ENCODE data around the gene YTHDC1.

The YTHDC1 gene

GRCh38 chr4:68368691-68369131 is 18.8 kb upstream of the YTHDC1 start:
- no peak overlapping the region for H3K4me3 ChIP-seq (replicated peaks; ENCODE audit: insufficient read depth, low read length)
- no peak for DNase-seq (ENCODE audit: low read depth in 1 of 2, low spot score in 1 of 2)
- TF ChIP-seq SPI1 (IDR thresholded peaks at IDR 0.05; ENCODE audit: borderline replicate concordance, low read depth) = peak; percentile 56; the same call in 1 of the 2 replicates
- TF ChIP-seq GABPA (IDR thresholded peaks at IDR 0.05; ENCODE audit: low read depth) = no peak
- H3K27ac ChIP-seq (replicated peaks) = no peak overlapping the region; the same call in 1 of the 2 replicates
- no peaks in the 10 kb centered on the region for H3K27me3 ChIP-seq (ENCODE audit: insufficient read depth, poor library complexity, severe bottlenecking)

DNA sequence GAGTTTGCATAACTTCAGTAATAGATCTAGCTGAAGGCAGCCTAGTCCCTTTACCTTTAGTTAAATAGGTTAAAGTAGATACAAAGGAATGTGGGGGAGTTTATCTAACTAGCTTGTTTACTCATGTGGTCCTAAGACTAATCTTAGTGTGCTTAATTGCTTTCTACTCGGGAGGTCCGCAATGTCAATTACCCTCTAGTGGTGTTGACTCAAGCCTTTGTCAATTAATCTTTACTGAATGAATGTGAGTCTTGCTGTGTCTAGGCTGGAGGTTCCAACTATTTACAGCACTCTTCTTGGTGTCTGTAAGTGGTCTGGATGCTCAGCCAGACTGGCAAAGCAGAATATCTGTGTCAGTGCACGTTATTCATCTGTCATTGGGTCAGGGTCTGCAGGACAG is 17.9 kb upstream of the YTHDC1 start:
- H3K27me3 ChIP-seq (ENCODE audit: insufficient read depth, poor library complexity, severe bottlenecking) = no peaks in the 10 kb centered on the region
- TF ChIP-seq SPI1 (IDR thresholded peaks at IDR 0.05; ENCODE audit: borderline replicate concordance, low read depth) (no peak), POLR2AphosphoS5 (IDR thresholded peaks at IDR 0.05; ENCODE audit: low read depth) (no peak), GABPA (IDR thresholded peaks at IDR 0.05; ENCODE audit: low read depth) (no peak)
- TF ChIP-seq, protein P1, sequence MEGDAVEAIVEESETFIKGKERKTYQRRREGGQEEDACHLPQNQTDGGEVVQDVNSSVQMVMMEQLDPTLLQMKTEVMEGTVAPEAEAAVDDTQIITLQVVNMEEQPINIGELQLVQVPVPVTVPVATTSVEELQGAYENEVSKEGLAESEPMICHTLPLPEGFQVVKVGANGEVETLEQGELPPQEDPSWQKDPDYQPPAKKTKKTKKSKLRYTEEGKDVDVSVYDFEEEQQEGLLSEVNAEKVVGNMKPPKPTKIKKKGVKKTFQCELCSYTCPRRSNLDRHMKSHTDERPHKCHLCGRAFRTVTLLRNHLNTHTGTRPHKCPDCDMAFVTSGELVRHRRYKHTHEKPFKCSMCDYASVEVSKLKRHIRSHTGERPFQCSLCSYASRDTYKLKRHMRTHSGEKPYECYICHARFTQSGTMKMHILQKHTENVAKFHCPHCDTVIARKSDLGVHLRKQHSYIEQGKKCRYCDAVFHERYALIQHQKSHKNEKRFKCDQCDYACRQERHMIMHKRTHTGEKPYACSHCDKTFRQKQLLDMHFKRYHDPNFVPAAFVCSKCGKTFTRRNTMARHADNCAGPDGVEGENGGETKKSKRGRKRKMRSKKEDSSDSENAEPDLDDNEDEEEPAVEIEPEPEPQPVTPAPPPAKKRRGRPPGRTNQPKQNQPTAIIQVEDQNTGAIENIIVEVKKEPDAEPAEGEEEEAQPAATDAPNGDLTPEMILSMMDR (IDR thresholded peaks at IDR 0.05; ENCODE audit: insufficient read depth, low read length) = no peak
- TF ChIP-seq, protein P2, sequence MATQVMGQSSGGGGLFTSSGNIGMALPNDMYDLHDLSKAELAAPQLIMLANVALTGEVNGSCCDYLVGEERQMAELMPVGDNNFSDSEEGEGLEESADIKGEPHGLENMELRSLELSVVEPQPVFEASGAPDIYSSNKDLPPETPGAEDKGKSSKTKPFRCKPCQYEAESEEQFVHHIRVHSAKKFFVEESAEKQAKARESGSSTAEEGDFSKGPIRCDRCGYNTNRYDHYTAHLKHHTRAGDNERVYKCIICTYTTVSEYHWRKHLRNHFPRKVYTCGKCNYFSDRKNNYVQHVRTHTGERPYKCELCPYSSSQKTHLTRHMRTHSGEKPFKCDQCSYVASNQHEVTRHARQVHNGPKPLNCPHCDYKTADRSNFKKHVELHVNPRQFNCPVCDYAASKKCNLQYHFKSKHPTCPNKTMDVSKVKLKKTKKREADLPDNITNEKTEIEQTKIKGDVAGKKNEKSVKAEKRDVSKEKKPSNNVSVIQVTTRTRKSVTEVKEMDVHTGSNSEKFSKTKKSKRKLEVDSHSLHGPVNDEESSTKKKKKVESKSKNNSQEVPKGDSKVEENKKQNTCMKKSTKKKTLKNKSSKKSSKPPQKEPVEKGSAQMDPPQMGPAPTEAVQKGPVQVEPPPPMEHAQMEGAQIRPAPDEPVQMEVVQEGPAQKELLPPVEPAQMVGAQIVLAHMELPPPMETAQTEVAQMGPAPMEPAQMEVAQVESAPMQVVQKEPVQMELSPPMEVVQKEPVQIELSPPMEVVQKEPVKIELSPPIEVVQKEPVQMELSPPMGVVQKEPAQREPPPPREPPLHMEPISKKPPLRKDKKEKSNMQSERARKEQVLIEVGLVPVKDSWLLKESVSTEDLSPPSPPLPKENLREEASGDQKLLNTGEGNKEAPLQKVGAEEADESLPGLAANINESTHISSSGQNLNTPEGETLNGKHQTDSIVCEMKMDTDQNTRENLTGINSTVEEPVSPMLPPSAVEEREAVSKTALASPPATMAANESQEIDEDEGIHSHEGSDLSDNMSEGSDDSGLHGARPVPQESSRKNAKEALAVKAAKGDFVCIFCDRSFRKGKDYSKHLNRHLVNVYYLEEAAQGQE (IDR thresholded peaks at IDR 0.05; ENCODE audit: insufficient replicate concordance, low read depth) = no peak
- no peak for DNase-seq (ENCODE audit: low read depth in 1 of 2, low spot score in 1 of 2)
- H3K4me3 ChIP-seq (replicated peaks; ENCODE audit: insufficient read depth, low read length) = no peak overlapping the region
- no peak overlapping the region for H3K27ac ChIP-seq (replicated peaks)

DNA sequence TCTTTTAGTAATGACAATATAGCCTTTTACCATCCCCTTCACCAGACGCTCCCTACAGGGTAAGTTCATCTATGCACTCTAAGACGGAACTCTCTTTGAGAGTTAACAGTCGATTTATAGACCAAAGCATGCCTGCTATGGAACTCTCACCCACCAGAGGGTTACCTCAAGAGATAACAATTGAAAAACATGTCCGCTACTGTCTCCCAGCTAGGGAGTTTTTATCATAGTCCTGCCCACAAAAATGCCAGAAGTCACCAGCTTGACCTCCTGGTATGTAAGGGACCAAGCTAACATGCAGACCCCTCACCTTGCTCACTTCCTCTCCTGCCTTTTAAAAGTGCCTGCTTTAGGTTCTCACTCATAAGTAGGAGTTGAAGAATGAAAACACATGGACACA is 16.7 kb upstream of the YTHDC1 start:
- TF ChIP-seq GABPA (IDR thresholded peaks at IDR 0.05; ENCODE audit: low read depth) = no peak
- no peak for TF ChIP-seq POLR2AphosphoS5 (IDR thresholded peaks at IDR 0.05; ENCODE audit: low read depth)
- TF ChIP-seq, protein P1 (IDR thresholded peaks at IDR 0.05; ENCODE audit: insufficient read depth, low read length) = no peak
- TF ChIP-seq, protein P2 (IDR thresholded peaks at IDR 0.05; ENCODE audit: insufficient replicate concordance, low read depth) = no peak
- TF ChIP-seq SPI1 (IDR thresholded peaks at IDR 0.05; ENCODE audit: borderline replicate concordance, low read depth) = no peak
- Histone ChIP-seq H3K4me3 (replicated peaks; ENCODE audit: insufficient read depth, low read length) (no peak overlapping the region), H3K27me3 (ENCODE audit: insufficient read depth, poor library complexity, severe bottlenecking) (no peaks in the 10 kb centered on the region), H3K27ac (replicated peaks) (no peak overlapping the region)
- DNase-seq (ENCODE audit: low read depth in 1 of 2, low spot score in 1 of 2) = no peak

DNA sequence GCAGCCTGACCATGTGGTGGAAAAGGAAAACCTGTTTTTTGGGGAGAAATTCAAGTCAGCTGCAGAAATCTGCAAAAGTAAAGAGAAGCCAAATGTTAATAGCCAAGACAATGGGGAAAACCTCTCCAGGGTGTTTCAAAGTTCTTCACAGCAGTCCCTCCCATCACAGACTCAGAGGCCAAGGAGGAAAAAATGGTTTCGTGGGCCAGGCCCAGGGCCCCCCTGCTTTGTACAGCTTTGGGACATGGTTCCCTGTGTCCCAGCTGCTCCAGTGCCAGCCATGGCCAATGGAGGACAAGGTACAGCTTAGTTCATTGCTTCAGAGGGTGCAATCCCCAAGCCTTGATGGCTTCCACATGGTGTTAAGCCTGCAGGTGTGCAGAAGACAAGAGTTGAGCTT is 15.2 kb upstream of the YTHDC1 start:
- no peak for TF ChIP-seq POLR2AphosphoS5 (IDR thresholded peaks at IDR 0.05; ENCODE audit: low read depth)
- TF ChIP-seq, protein P1 (IDR thresholded peaks at IDR 0.05; ENCODE audit: insufficient read depth, low read length) = no peak
- H3K27ac ChIP-seq (replicated peaks) = no peak overlapping the region
- DNase-seq (ENCODE audit: low read depth in 1 of 2, low spot score in 1 of 2) = no peak

More for the DNA sequence above, 15.2 kb upstream of the YTHDC1 start:
- Histone ChIP-seq H3K27me3 (ENCODE audit: insufficient read depth, poor library complexity, severe bottlenecking) (no peaks in the 10 kb centered on the region), H3K4me3 (replicated peaks; ENCODE audit: insufficient read depth, low read length) (no peak overlapping the region)
